Cardiac muscle cell (in vitro differentiated cells and primary cell): Measurements from ENCODE around the gene HDAC4. TPM values are rescaled to one million over a fixed set of nuclear protein-coding genes. Genes with fewer than 3 reads are reported as not detected.

Experiments
- DNase-seq, 2 donors: peaks; one replicate each; pipeline versions ENCODE4 v3.0.0 to v3.0.0-alpha.2; 2010 to 2017; ENCODE audit warnings: low read depth in 1 of 2, low spot score in 1 of 2
- H3K27ac ChIP-seq: fragments of 200-600 bp; sonication (generic); 2 replicates; pipeline ENCODE4 v1.5.1; 2016
- H3K27me3 ChIP-seq: fragments of 200-600 bp; sonication (generic); 2 replicates; pipeline ENCODE4 v1.6.0; 2016; ENCODE audit warnings: control low read depth
- H3K36me3 ChIP-seq: fragments of 200-600 bp; sonication (generic); 2 replicates; pipeline ENCODE4 v1.5.1; 2016; ENCODE audit warnings: control low read depth
- H3K4me1 ChIP-seq: fragments of 200-600 bp; sonication (generic); 2 replicates; pipeline ENCODE4 v1.8.1; 2017; ENCODE audit warnings: low read depth, mild to moderate bottlenecking, mixed run types
- H3K4me3 ChIP-seq: fragments of 200-600 bp; sonication (generic); 2 replicates; pipeline ENCODE4 v1.5.1; 2016; ENCODE audit warnings: mild to moderate bottlenecking
- H3K9me3 ChIP-seq: fragments of 200-600 bp; sonication (generic); 2 replicates; pipeline ENCODE4 v1.5.1; 2017; ENCODE audit warnings: low read depth, mild to moderate bottlenecking, control low read depth
- polyA plus RNA-seq: library from polyadenylated mRNA; unstranded; fragments of >200 nt; fragmentation: Nextera tagmentation; extraction: Ambion mirVana; gene quantifications from 2 replicates; pipeline ENCODE4 v1.2.1, GENCODE V29; 2016
- total RNA-seq: library from RNA; depleted of rRNA; stranded (reverse); fragments of >200 nt; gene quantifications from 2 replicates; pipeline ENCODE4 v1.2.3, GENCODE V29; 2016
- TF ChIP-seq, protein P1 (sequence below): IDR thresholded peaks from 2 replicates; pipeline ENCODE4 v1.5.1; 2012; ENCODE audit warnings: low read depth, mild to moderate bottlenecking, low read length

The HDAC4 gene
- total and polyA plus RNA-seq, 2 experiments from 2014 or later = 7.0 to 41.6 TPM

DNA sequence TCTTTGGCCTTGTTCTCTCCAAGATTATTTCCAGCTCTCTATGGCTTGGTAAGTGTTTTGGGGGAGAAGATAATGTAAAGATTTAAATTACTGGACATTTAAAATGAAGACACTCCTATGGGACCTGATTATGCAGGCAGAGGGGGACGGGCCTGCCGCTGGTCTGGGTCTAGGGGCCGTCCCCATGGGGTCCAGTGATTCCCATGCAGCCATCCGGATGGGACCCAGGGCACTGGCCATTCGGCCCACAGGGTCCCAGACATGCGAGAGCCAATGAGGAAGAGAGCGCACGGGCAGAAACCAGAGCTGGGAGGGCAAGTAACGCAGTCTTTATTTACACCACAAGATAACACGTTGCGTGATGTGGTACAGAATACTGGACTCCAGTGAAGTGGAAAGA is 353.0 kb downstream of the HDAC4 start:
- H3K27ac ChIP-seq = no peak overlapping the region
- H3K4me3 ChIP-seq = no peak overlapping the region
- TF ChIP-seq, protein P1, sequence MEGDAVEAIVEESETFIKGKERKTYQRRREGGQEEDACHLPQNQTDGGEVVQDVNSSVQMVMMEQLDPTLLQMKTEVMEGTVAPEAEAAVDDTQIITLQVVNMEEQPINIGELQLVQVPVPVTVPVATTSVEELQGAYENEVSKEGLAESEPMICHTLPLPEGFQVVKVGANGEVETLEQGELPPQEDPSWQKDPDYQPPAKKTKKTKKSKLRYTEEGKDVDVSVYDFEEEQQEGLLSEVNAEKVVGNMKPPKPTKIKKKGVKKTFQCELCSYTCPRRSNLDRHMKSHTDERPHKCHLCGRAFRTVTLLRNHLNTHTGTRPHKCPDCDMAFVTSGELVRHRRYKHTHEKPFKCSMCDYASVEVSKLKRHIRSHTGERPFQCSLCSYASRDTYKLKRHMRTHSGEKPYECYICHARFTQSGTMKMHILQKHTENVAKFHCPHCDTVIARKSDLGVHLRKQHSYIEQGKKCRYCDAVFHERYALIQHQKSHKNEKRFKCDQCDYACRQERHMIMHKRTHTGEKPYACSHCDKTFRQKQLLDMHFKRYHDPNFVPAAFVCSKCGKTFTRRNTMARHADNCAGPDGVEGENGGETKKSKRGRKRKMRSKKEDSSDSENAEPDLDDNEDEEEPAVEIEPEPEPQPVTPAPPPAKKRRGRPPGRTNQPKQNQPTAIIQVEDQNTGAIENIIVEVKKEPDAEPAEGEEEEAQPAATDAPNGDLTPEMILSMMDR = no peak
- DNase-seq = no peak
- no peaks in the 10 kb centered on the region for H3K27me3 ChIP-seq
- no peaks in the 10 kb centered on the region for H3K4me1 ChIP-seq
- no peaks in the 10 kb centered on the region for H3K36me3 ChIP-seq
- H3K9me3 ChIP-seq = no peaks in the 10 kb centered on the region

DNA sequence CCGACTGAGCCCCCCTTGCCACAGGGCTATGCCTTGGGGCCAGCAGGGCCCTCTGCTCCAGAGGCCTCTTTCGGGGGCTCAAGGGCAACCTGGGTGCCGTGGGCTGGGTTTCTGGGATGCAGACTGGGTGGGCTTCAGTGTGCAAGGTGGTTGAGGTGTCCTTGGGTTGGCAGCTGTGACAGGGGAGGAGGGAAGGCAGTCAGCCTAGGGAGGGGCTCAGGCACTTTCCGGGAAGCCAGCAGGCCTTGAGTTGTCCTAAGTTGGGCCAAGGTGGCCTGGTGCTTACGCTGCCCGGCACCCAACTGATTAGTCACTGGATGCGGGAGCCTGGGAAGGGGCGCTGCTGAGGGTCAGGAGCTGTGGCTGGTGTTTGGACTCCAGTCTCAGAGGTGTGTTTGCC is 353.4 kb downstream of the HDAC4 start:
- Histone ChIP-seq H3K27ac (no peak overlapping the region), H3K36me3 (no peaks in the 10 kb centered on the region), H3K9me3 (no peaks in the 10 kb centered on the region), H3K27me3 (no peaks in the 10 kb centered on the region), H3K4me3 (no peak overlapping the region), H3K4me1 (no peaks in the 10 kb centered on the region)
- no peak for DNase-seq
- TF ChIP-seq, protein P1 = no peak

DNA sequence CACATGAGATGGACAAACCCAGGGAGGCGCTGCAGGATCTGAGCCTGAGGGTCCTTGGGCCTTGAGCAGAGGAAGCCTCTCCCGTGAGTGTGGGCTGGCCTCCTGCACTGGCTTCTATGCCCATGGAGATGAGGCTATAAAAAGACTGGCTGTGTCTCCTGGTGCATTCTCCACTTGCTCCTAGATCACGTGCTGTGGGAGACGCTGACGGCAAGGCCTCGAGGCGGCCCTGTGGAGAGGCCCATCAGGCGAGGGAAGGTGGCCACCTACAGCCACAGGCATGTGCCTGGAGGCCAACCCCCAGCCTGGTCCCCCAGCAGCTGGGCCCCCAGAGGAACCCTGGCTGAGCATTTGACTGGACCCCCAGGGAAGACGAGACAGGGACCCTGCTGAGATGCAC is 354.0 kb downstream of the HDAC4 start:
- no peak for DNase-seq
- Histone ChIP-seq H3K36me3 (no peaks in the 10 kb centered on the region), H3K27me3 (no peaks in the 10 kb centered on the region), H3K9me3 (no peaks in the 10 kb centered on the region), H3K4me1 (no peaks in the 10 kb centered on the region), H3K4me3 (no peak overlapping the region), H3K27ac (no peak overlapping the region)
- TF ChIP-seq, protein P1 = no peak

DNA sequence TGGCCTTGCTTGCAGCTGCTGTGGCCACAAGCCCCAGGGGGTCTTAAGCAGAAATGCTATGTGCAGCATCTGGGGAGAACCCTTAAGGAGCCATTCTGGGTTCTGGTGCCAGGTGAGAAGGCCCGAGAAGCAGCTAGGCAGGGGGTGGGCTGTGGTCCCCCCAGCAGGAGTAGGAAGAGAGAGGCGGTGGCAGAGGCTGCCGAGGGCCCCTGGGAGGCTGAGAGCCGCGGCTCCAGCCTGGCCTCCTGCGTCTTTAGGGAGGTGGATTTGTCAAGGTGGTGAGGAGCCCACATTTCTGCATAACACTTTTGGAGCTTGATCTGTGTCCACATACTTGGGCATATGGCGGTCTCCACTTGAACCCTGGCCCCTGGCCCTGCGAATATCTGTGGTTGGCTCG is 356.5 kb downstream of the HDAC4 start:
- Histone ChIP-seq H3K9me3 (no peaks in the 10 kb centered on the region), H3K4me1 (no peaks in the 10 kb centered on the region), H3K27ac (no peak overlapping the region), H3K36me3 (no peaks in the 10 kb centered on the region), H3K27me3 (no peaks in the 10 kb centered on the region), H3K4me3 (no peak overlapping the region)
- no peak for DNase-seq
- TF ChIP-seq, protein P1 = no peak

DNA sequence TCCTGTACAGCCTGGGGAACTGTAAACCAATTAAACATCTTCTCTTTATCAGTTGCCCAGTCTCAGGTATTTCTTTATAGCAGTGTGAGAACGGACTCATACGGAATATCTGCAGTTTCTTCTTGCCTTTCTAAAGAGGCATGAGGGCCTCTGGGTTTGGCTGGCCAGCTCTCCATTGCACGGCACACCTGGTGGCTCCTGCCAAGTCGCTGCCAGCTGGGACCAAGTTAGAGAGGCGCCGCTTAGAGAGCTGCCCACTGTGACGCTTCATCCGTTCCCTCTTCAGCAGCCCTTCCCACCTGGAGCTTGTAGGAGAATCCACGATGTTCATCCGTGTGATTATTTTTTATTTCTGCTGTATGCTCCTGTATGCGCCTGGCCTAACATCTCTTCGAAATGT is 357.5 kb downstream of the HDAC4 start:
- H3K9me3 ChIP-seq = no peaks in the 10 kb centered on the region
- no peaks in the 10 kb centered on the region for H3K36me3 ChIP-seq
- H3K27ac ChIP-seq = no peak overlapping the region

More for the DNA sequence above, 357.5 kb downstream of the HDAC4 start:
- TF ChIP-seq, protein P1 = no peak
- Histone ChIP-seq H3K27me3 (no peaks in the 10 kb centered on the region), H3K4me3 (no peak overlapping the region), H3K4me1 (no peaks in the 10 kb centered on the region)
- no peak for DNase-seq
